ENCODE data around the gene SETD2.

Gene SETD2

GRCh38 chr3:46985588-46985987 is 178.3 kb downstream of the SETD2 start:
- no peak for DNase-seq (ENCODE audit: low spot score)
- ChIA-PET POLR2A (ENCODE audit: low non-redundant PET) (no interaction called here), CTCF (no interaction called here)
- peak overlapping the region; percentile 74 for H3K27ac ChIP-seq
- TF ChIP-seq CTCF (conservative IDR thresholded peaks at IDR 0.05; ENCODE audit: low read depth): no peak

- ChIA-PET CTCF (no interaction called here), POLR2A (ENCODE audit: low non-redundant PET) (no interaction called here)
- H3K27ac ChIP-seq: peak overlapping the region; percentile 74
- TF ChIP-seq CTCF (conservative IDR thresholded peaks at IDR 0.05; ENCODE audit: low read depth): no peak
- DNase-seq (ENCODE audit: low spot score): no peak
Observed at GRCh38 chr3:46984591-46985459, 179.1 kb downstream of the SETD2 start.

DNA sequence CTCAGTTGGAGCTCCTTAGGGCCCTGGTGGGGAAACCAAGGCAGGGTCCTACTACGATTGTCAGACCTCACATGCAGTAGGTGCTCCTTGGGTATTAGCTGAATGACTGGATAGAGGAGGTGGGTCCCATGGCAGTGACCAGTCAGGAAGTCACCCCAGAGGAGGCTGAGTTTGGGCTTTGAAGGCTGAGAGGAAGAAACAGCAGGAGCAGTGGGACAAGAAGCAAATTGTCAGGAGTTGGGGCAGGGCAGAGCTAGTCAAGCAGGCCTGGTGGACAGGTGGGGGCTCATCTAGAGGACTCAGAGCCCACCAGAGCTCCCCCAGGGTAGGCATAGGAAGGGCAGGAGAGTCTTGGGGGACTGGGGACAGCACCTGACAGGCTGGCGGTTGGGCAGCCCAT is 181.4 kb downstream of the SETD2 start:
- CTCF ChIA-PET: no interaction called here

GRCh38 chr3:46981932-46982471 is 181.9 kb downstream of the SETD2 start:
- ChIA-PET CTCF (no interaction called here), POLR2A (ENCODE audit: low non-redundant PET) (no interaction called here)
- DNase-seq (ENCODE audit: low spot score): peak; percentile 19
- no peak for TF ChIP-seq CTCF (conservative IDR thresholded peaks at IDR 0.05; ENCODE audit: low read depth)
- peak overlapping the region; percentile 91 for H3K27ac ChIP-seq

More for the DNA sequence above, 181.4 kb downstream of the SETD2 start:
- TF ChIP-seq CTCF (conservative IDR thresholded peaks at IDR 0.05; ENCODE audit: low read depth): no peak
- POLR2A ChIA-PET (ENCODE audit: low non-redundant PET): no interaction called here
- H3K27ac ChIP-seq: peak overlapping the region; percentile 91
- no peak for DNase-seq (ENCODE audit: low spot score)

GRCh38 chr3:46979958-46980497 is 183.9 kb downstream of the SETD2 start:
- CTCF ChIA-PET: interaction anchor here (0.8 kb wide), 1 partner anchor 35 kb away, joined by 3 read pairs; no protein-coding TSS in a partner anchor
- no peak for TF ChIP-seq CTCF (conservative IDR thresholded peaks at IDR 0.05; ENCODE audit: low read depth)
- H3K27ac ChIP-seq: peak overlapping the region; percentile 91

GRCh38 chr3:46978985-46979944 is 184.6 kb downstream of the SETD2 start, which contains the start of gene NBEAL2:
TSS of gene NBEAL2 (plus strand) at chr3:46979666. CDS start at chr3:46979862, 196 bp downstream.
- peak within 1 kb of the TSS; percentile 91 for H3K27ac ChIP-seq
- CTCF ChIA-PET: no interaction called here
- DNase-seq (ENCODE audit: low spot score): peak; percentile 67
- POLR2A ChIA-PET (ENCODE audit: low non-redundant PET): no interaction called here
- no peak for TF ChIP-seq CTCF (conservative IDR thresholded peaks at IDR 0.05; ENCODE audit: low read depth)

More at GRCh38 chr3:46979958-46980497, 183.9 kb downstream of the SETD2 start:
- no peak for DNase-seq (ENCODE audit: low spot score)
- POLR2A ChIA-PET (ENCODE audit: low non-redundant PET): no interaction called here
